COR-L47 (cell line): Measurements from ENCODE around the gene CTSA.
"Not testable (repeated sequence)": the region's sequence is repeated elsewhere in the genome, so short reads cannot be mapped to it uniquely, and the experiment has no call there.

Experiments used
- DNase-seq: peaks from one replicate; lab custom pipeline; 2025; lab: John Stamatoyannopoulos, UW

The CTSA gene

GRCh38 chr20:45918182-45918737, 27.1 kb downstream of the CTSA start:
- no peak for DNase-seq

- DNase-seq = no peak
These were observed 27.8 kb downstream of the CTSA start for GRCh38 chr20:45918779-45919537.

- DNase-seq = peak; percentile 55
These were observed 28.6 kb downstream of the CTSA start for GRCh38 chr20:45919542-45920399.

GRCh38 chr20:45920462-45921336, 29.6 kb downstream of the CTSA start:
- no peak for DNase-seq

- no peak for DNase-seq
These were observed 30.4 kb downstream of the CTSA start for GRCh38 chr20:45921337-45922189.

- no peak for DNase-seq
These were observed 33.5 kb downstream of the CTSA start for GRCh38 chr20:45924391-45925261.

- DNase-seq = no peak
These were observed 34.8 kb downstream of the CTSA start for GRCh38 chr20:45925821-45926506.

- DNase-seq = no peak
These were observed 35.6 kb downstream of the CTSA start for GRCh38 chr20:45926731-45927070.

- DNase-seq = no peak
These were observed 36.1 kb downstream of the CTSA start for GRCh38 chr20:45927071-45927878.

GRCh38 chr20:45931680-45932079, 40.5 kb downstream of the CTSA start:
- DNase-seq = not testable (repeated sequence)

- peak; percentile 96 for DNase-seq
These were observed 42.3 kb downstream of the CTSA start for GRCh38 chr20:45933266-45934045.

GRCh38 chr20:45934046-45934585, 43.0 kb downstream of the CTSA start:
- DNase-seq = peak; percentile 77

- peak; percentile 95 for DNase-seq
These were observed 43.7 kb downstream of the CTSA start, which contains the start of gene PCIF1 for GRCh38 chr20:45934586-45935415. Gene PCIF1, plus strand, starts transcription at chr20:45934683. Its CDS starts 4,317 bp downstream, at chr20:45939000.

- no peak for DNase-seq
These were observed 44.4 kb downstream of the CTSA start for GRCh38 chr20:45935416-45936046.

- DNase-seq = no peak
These were observed 46.6 kb downstream of the CTSA start for GRCh38 chr20:45937765-45938164.
